Measurements from ENCODE around the gene ARFGAP3.

ARFGAP3 gene

DNA sequence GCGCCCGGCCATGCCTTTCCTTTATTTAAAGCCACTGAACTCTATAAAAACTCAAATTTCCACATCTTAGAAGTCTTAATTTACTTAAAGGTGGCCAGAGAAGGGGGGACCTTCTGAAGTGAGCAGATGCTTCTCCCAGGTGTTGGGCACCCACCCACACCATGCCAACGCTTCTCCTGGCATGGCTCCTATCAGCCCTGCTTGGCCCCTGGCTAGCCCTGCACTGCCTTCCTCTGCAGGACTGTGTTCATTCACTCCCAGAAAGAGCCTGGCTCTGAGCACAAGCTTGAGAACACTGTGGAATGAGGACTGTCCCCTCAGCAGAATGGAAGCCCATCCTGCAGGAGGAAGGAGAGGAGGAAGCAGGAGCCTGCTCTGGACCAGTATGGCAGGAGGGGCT, 34.6 kb upstream of the ARFGAP3 start:
- H3K4me3 ChIP-seq (ENCODE audit: low read length) = no peak overlapping the region
- no peak for TF ChIP-seq ZNF274 (IDR thresholded peaks at IDR 0.05; ENCODE audit: low read depth, low read length)

DNA sequence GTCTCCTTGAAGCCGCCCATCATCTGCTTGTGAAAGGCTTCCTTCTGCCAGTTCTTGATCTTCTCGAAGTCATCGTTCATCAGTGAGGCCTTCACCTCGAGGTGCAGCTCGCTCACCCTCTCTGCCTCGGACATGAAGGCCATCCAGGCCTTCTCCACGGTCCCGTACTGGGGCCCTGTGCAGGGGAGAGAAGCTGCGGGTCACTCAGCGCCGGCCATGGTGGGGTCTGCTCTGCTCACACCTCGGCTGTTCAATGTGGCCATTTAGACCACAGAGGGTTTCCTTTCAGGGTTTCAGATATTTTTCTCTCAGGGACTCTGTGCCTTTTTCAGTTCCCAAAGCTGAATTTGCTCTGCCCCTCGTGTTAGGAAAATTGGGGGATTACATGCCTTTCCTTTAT, 33.9 kb upstream of the ARFGAP3 start:
- no peak for TF ChIP-seq ZNF274 (IDR thresholded peaks at IDR 0.05; ENCODE audit: low read depth, low read length)
- H3K4me3 ChIP-seq (ENCODE audit: low read length) = no peak overlapping the region

DNA sequence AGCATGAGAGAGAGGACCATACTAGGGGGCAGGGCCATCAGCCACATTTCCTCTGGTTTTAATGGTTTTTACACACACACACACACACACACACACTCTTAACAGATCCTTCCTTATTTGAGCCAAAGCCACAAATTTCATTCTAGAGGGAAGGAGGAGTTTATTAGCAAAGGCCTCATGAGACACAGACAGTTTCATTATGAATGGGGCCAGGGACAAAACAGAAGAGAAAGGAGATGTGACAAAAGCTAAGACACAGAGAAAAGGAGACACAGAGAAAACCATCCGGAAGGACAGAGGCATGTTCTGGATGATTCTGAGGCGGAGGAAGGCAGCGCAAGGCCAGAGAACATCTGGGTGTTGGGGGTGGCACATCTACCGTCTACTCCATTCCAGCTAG, 32.2 kb upstream of the ARFGAP3 start:
- no peak for TF ChIP-seq ZNF274 (IDR thresholded peaks at IDR 0.05; ENCODE audit: low read depth, low read length)
- H3K4me3 ChIP-seq (ENCODE audit: low read length) = no peak overlapping the region; the same call in 1 of the 2 replicates

DNA sequence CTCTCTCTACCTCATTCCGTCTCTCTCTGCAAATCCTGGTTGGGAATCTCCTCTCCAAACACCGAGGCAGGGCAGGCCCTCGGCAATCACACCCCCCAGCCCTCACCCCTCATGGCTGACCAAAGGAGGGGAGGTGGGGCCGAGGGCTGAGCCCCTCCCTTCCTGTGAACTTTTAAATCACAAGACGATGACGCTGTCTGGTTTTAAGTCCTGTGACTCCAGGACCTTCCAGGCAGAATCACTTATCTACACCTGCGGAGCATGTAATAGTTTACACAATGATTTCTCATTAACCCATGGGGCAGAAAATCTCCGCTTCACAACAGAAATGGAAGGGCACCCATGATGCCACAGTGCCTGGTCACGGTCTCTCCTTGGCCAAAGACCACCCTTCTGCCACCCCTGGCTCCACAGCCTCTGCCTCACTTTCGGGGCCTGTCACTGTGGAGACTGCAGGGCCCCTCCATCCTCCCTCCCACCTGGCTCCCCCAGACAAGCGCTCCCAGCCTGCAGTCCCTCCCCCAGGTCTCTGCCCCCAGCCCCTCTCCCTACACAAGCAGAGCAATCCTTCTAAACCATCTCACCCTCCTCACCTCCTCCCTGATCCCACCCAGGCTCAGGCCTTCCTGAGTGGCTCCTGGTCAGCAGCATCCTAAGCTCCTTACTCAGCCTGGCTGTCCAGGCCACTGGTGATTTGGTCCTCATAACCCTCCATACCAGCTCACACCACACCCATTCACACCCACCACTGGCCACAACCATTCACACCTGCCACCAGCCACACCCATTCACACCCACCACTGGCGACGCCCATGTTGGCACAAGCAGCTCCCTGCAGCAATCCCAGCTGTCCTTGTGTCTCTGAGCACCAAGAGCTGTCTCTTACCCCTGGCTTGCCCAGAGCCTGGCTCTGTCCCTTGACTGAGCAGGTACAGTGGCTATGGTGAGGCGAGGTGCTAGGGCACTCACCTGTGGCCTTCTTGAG, 30.7 kb upstream of the ARFGAP3 start:
- no peak for TF ChIP-seq ZNF274 (IDR thresholded peaks at IDR 0.05; ENCODE audit: low read depth, low read length)
- H3K4me3 ChIP-seq (ENCODE audit: low read length) = no peak overlapping the region

DNA sequence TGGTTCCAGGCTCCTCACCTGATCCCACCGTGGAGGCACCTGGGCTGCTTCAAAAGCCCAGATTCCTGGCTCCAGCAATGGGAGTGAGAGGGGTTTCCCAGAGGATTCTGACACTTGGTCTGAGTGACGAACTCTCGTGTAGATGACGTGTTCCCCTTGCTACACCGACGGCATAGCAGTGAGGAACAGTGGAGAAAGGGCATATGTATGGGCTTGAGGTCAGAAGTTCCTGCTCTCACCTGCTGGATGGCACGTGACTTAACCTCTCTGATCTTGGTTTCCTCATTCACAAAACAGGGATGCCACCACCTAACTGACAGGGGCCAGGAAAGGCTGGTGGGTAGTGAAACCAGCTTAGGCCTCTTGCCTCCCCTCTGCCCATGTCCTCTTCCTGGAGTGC, 30.0 kb upstream of the ARFGAP3 start:
- TF ChIP-seq ZNF274 (IDR thresholded peaks at IDR 0.05; ENCODE audit: low read depth, low read length) = no peak
- H3K4me3 ChIP-seq (ENCODE audit: low read length) = no peak overlapping the region

DNA sequence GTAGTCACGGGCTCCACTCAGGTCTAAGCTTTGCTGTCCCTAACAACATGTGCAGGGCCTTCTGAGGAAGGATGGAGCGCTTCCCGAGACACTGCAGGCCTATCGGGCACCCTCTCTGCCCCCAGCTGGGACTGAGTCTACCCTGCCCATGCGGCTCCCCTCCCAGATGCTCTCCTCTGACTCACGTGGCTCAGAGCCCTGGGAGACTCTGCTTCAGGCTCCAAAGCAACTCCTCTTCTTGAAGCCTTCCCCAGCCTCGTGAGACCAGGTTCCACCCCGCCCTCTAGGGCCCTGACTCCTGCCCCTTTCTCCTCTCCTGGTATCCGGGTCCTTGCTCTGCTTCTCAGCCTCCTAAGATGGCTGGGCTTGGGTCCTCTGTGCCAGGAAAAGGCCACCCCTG, 28.4 kb upstream of the ARFGAP3 start:
- no peak overlapping the region for H3K4me3 ChIP-seq (ENCODE audit: low read length)
- TF ChIP-seq ZNF274 (IDR thresholded peaks at IDR 0.05; ENCODE audit: low read depth, low read length) = no peak

DNA sequence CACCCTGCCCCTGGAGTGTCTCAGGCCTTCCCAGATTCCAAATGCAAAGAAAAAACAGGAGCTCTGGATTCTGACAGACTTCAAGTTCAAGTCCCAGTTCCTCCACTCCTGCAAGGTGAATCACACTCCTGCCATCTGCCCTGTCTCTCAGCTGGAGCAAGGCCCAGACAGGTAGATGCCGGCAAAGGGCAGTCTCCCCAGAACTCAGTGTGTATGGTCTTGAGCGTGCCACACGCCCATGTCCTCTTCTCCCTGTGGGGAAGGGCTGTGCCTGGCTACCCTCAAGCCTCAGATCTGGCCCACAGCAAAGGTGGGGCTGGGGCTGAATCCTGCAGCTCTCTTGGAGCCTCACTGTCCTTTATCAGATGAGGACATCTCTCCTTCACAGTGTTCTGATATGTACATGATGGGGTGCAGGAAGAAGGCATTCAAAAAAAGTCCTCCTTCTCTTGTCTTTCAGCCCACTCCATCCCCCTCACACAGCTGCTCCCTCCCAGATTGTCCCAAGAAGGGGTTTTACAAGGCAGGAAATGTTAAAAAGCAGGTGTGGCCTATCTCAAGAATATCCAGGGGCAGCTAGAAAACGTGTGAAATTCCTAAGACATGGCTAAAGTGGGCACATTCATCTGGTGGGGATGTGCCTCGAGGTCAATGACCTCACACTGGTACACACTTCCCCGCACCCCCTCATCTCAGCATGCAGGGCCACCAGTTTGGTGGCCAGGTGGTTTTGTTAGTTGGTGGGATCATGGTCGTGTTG, 27.7 kb upstream of the ARFGAP3 start:
- H3K4me3 ChIP-seq (ENCODE audit: low read length) = no peak overlapping the region
- TF ChIP-seq ZNF274 (IDR thresholded peaks at IDR 0.05; ENCODE audit: low read depth, low read length) = no peak

DNA sequence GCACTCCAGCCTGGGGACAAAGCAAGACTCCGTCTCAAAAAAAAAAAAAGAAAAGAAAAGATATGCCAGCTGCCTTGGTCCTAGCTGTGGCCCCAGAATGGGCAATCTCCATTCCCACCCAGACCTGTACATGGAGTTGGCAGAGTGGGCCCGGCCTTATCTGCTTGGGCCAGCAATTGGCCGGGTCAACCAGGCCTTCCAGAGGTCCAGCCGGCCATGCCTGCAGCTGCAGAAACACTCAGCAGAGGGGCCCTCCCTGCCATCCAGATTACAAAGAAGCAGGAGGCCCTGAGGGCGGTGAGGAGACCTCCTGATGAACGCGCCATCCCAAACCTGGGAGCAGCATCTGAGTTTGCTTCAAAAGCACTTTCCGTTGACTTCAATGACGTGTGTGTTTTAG, 26.9 kb upstream of the ARFGAP3 start:
- no peak overlapping the region for H3K4me3 ChIP-seq (ENCODE audit: low read length)
- no peak for TF ChIP-seq ZNF274 (IDR thresholded peaks at IDR 0.05; ENCODE audit: low read depth, low read length)

DNA sequence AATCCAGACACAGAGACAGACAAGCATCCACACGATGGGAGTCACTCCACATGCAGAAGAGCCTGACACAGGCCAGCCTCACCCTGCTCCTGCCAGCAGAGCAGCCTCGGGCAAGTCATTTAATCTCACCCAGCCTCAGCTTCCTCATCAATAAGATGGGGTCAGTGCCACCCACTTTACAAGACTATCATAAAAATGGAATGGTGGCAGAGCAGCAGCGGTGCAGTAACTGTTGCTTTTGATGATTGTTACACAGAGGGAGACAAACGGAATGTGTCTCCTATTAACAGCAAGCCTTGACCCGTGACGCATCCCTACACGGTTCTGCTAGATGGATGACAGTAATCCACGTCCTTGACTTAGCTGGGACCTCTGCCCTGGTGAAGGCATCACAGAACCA, 26.0 kb upstream of the ARFGAP3 start:
- TF ChIP-seq ZNF274 (IDR thresholded peaks at IDR 0.05; ENCODE audit: low read depth, low read length) = no peak
- H3K4me3 ChIP-seq (ENCODE audit: low read length) = no peak overlapping the region

DNA sequence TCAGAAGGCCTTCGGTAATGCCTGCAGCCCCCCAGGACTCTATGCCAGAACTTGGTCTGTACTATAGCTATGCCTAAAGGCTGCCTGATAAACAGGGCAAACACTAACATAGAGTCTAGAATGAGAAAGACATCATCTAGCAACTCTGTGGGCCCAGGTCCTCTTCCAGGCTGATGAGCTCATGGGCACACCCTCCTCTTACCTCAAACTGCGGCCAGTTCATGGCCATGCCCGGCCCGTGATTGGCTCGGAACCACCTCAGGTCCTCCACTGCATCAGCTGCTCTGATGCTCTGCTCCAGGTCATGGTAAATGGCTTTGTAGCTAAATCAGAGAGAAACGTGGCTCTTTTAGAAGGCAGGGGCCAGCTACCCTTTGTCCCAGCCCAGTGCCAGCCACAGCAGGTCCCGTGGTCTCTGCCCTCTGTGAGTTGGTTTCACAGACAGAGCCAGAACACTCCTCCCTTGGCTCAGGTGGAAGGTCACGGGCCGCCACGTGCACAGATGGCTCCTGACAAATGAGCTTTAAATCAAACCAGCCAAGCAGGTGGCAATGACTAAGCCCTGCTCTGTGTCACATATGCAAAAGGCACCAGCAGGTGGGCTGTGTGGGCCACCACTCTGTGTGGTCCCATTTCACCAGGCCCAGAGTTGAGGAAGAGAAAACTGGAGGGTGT, 25.0 kb upstream of the ARFGAP3 start:
- TF ChIP-seq ZNF274 (IDR thresholded peaks at IDR 0.05; ENCODE audit: low read depth, low read length) = no peak
- H3K4me3 ChIP-seq (ENCODE audit: low read length) = no peak overlapping the region

DNA sequence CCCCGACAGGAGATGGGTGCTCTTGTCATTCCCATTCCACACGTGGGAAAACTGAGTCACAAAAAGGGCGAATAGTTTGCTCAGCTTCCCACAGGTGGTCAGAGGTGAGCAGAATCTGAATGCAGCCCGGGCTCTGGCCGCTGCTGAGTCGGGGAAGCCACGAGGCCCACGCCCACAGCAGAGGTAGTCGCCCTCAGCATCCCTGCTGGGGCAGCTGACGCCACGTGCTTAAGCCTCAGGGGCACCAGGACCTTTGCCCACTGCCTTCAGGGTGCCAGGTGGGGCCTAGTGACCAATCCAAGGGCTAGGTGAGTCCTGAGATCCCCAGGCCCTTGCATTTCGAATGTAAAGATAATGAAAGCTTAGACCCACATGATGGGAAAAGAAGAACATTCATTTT, 24.2 kb upstream of the ARFGAP3 start:
- H3K4me3 ChIP-seq (ENCODE audit: low read length) = no peak overlapping the region
- TF ChIP-seq ZNF274 (IDR thresholded peaks at IDR 0.05; ENCODE audit: low read depth, low read length) = no peak

DNA sequence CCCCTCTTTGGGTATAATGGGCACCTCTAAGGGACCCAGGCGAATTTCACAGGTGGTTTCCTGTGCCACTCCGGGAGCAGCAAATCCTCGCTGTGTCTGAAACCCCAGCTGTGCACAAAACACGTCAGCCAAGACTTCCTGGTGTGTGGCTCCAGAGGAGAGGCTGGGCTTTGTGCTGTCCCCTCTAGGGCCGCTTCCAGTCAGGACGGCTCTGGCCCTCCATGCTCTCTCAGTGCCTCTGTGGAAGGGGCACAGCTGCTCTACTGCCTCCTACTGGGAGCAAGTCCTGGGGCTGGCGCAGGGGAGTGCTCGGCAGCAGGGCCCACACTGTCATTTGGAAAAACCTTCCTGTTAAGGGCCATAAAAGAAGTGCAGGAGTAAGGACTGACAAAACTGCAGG, 23.7 kb upstream of the ARFGAP3 start:
- H3K4me3 ChIP-seq (ENCODE audit: low read length) = no peak overlapping the region
- TF ChIP-seq ZNF274 (IDR thresholded peaks at IDR 0.05; ENCODE audit: low read depth, low read length) = no peak

DNA sequence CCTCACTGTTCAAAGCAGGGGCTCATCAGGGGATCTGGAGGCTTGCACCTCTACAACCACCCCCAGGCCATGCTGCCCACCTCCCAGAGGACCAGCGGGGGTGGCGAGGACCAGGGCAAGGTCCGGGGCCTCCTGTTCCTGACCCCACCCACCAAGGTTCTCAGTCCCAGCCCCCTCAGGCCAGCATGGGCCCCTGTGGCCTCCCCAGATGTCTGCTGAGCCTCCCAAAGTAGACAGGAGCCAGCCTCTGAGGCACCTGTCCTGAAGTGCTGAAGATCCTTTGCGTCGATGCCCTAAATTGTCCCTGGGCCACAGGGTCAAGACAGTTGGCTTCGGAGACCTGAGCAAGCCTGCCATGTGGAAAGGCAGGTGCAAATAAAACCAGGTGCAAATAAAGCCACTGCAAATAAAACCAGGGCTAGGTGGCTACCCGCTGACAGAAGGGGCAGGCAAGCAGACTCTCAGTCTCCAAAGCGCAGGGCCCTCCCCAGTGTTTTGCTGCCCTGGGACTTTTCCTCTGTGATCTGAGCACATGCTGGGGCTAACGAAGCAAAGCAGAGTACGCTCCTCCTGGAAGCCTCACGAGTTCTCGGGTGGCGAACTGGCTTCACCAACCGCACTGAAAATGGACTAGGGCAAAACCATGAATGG, 22.4 kb upstream of the ARFGAP3 start:
- no peak overlapping the region for H3K4me3 ChIP-seq (ENCODE audit: low read length)
- TF ChIP-seq ZNF274 (IDR thresholded peaks at IDR 0.05; ENCODE audit: low read depth, low read length) = no peak
